Lower leg skin (tissue), 4 donors: Measurements from ENCODE around the gene TNFRSF8. TPM values are rescaled to one million over a fixed set of nuclear protein-coding genes. Genes with fewer than 3 reads are reported as not detected.

Experiments
- DNase-seq, 2 donors: peaks; one replicate each; pipeline ENCODE4 v3.0.0-alpha.2; 2019; ENCODE audit warnings: low spot score in 2 of 2
- H3K4me3 ChIP-seq: fragments of 200-600 bp; sonication (generic); 2 replicates; pipeline ENCODE4 v1.5.1; 2017; ENCODE audit warnings: mild to moderate bottlenecking, low read depth; ENCODE audit not compliant: poor library complexity, severe bottlenecking
- CTCF ChIP-seq, 3 donors: fragments of 450-650 bp; IDR thresholded peaks; one replicate each; pipeline ENCODE4 v1.5.1; 2016; ENCODE audit warnings: antibody characterized with exemption in 3 of 3, mild to moderate bottlenecking in 3 of 3, moderate library complexity in 2 of 3
- POLR2A ChIP-seq, 2 donors: fragments of 450-650 bp; IDR thresholded peaks; one replicate each; pipeline ENCODE4 v1.6.1; 2016 to 2017; ENCODE audit warnings: antibody characterized with exemption in 2 of 2, mild to moderate bottlenecking in 1 of 2, moderate library complexity in 1 of 2
- WGBS, 2 donors: methylation state at CpG; one replicate each; pipeline ENCODE4 v1.1.5; 2018; 5-methylcytosine and 5-hydroxymethylcytosine counted together
- intact Hi-C: fragments of 100-400 bp; cut with DNase I; formaldehyde crosslinking; loops from one replicate; pipeline ENCODE4 v1.15.0; 2023; ENCODE audit warnings: low total_unique reads
- total RNA-seq, 4 donors: library from RNA; depleted of rRNA; stranded (reverse); fragments of >200 nt; gene quantifications; one replicate each; pipeline ENCODE4 v1.1.0, GENCODE V29; 2016

TNFRSF8 gene
- total RNA-seq, 4 donors from 2014 or later = 0.72 to 4.1 (median 1.9) TPM

GRCh38 chr1:12052008-12052573, 11.0 kb upstream of the TNFRSF8 start:
- H3K4me3 ChIP-seq = no peak overlapping the region
- 17 to 19% methylated on average over 9 of the region's 9 CpGs for WGBS, 2 donors
- DNase-seq = peak in 1 of 2 donors; percentile 26
- intact Hi-C loops = no loop called here
- TF ChIP-seq CTCF (IDR thresholded peaks at IDR 0.05) = no peak

- no peak for DNase-seq
- 50 to 52% methylated on average over 9 to 14 of the region's 14 CpGs for WGBS, 2 donors
- intact Hi-C loops = no loop called here
- TF ChIP-seq CTCF (IDR thresholded peaks at IDR 0.05) (no peak), POLR2A (IDR thresholded peaks at IDR 0.05) (no peak)
- no peak overlapping the region for H3K4me3 ChIP-seq
Measured at GRCh38 chr1:12052997-12053686, 10.0 kb upstream of the TNFRSF8 start.

- no peak for DNase-seq
- WGBS, 2 donors = 83 to 86% methylated on average over 13 of the region's 13 CpGs
- TF ChIP-seq CTCF (IDR thresholded peaks at IDR 0.05) (no peak), POLR2A (IDR thresholded peaks at IDR 0.05) (no peak)
- intact Hi-C loops = no loop called here
- H3K4me3 ChIP-seq = no peak overlapping the region
Measured at GRCh38 chr1:12053752-12054548, 9.2 kb upstream of the TNFRSF8 start.

GRCh38 chr1:12055259-12055658, 7.8 kb upstream of the TNFRSF8 start:
- no peak for DNase-seq
- H3K4me3 ChIP-seq = no peak overlapping the region
- TF ChIP-seq POLR2A (IDR thresholded peaks at IDR 0.05) (no peak), CTCF (IDR thresholded peaks at IDR 0.05) (no peak)
- intact Hi-C loops = no loop called here
- 96 to 99% methylated on average over 6 of the region's 6 CpGs for WGBS, 2 donors

- no peak overlapping the region for H3K4me3 ChIP-seq
- TF ChIP-seq POLR2A (IDR thresholded peaks at IDR 0.05) (no peak), CTCF (IDR thresholded peaks at IDR 0.05) (no peak)
- intact Hi-C loops = no loop called here
- WGBS, 2 donors = 92 to 93% methylated on average over 16 of the region's 16 CpGs
- DNase-seq = no peak
Measured at GRCh38 chr1:12056331-12056841, 6.7 kb upstream of the TNFRSF8 start.
